Keratinocyte (primary cell): ENCODE results near the gene ANAPC15. TPM values are rescaled to one million over a fixed set of nuclear protein-coding genes. Genes with fewer than 3 reads are reported as not detected.

Experiments
- DNase-seq: peaks from one replicate; pipeline ENCODE4 v3.0.0-alpha.2; 2011; ENCODE audit warnings: low read depth, missing footprints, low spot score
- FAIRE-seq: peaks from 2 replicates; lab custom pipeline; 2011; peaks lifted over from hg19 to GRCh38; lab: Jason Lieb, UNC
- H2AFZ ChIP-seq: 2 replicates; pipeline ENCODE4 v1.6.0; 2012; ENCODE audit warnings: low read length, control low read depth, inconsistent platforms; ENCODE audit not compliant: control insufficient read depth
- H3K27ac ChIP-seq: 2 replicates; pipeline ENCODE4 v1.5.1; 2011; ENCODE audit warnings: low read length; ENCODE audit not compliant: control insufficient read depth, insufficient read depth
- H3K27me3 ChIP-seq: 3 replicates; pipeline ENCODE4 v1.6.0; 2011; ENCODE audit warnings: low read length; ENCODE audit not compliant: control insufficient read depth, insufficient read depth; ENCODE audit errors: extremely low read depth
- H3K36me3 ChIP-seq, 2 experiments: 2 replicates in 1 of 2; 3 replicates in 1 of 2; pipeline ENCODE4 v1.5.1; 2011; ENCODE audit warnings: low read length in 2 of 2, mild to moderate bottlenecking in 1 of 2; ENCODE audit not compliant: control insufficient read depth in 2 of 2, insufficient read depth in 2 of 2; ENCODE audit errors: extremely low read depth in 1 of 2
- H3K4me1 ChIP-seq: 3 replicates; pipeline ENCODE4 v1.5.1; 2011; ENCODE audit warnings: low read length; ENCODE audit not compliant: control insufficient read depth, insufficient read depth; ENCODE audit errors: extremely low read depth
- H3K4me2 ChIP-seq: 3 replicates; pipeline ENCODE4 v1.6.0; 2011; ENCODE audit warnings: low read depth, low read length; ENCODE audit not compliant: control insufficient read depth, insufficient read depth; ENCODE audit errors: extremely low read depth
- H3K4me3 ChIP-seq, 3 experiments: fragments of 200-600 bp in 1 of 3; sonication (generic) in 1 of 3; 2 replicates in 2 of 3; 3 replicates in 1 of 3; pipeline ENCODE4 v1.5.1; 2011 to 2016; ENCODE audit warnings: low read length in 3 of 3, mild to moderate bottlenecking in 3 of 3, control low read depth in 2 of 3, inconsistent platforms in 1 of 3, low read depth in 1 of 3, mixed read lengths in 1 of 3, mixed run types in 1 of 3, moderate library complexity in 1 of 3; ENCODE audit not compliant: control insufficient read depth in 2 of 3, insufficient read depth in 2 of 3; ENCODE audit errors: extremely low read depth in 1 of 3
- H3K79me2 ChIP-seq: 2 replicates; pipeline ENCODE4 v1.6.0; 2012; ENCODE audit warnings: low read length; ENCODE audit not compliant: control insufficient read depth, insufficient read depth
- H3K9ac ChIP-seq: 3 replicates; pipeline ENCODE4 v1.6.0; 2011; ENCODE audit warnings: low read length; ENCODE audit not compliant: control insufficient read depth, insufficient read depth; ENCODE audit errors: extremely low read depth
- H3K9me1 ChIP-seq: 3 replicates; pipeline ENCODE4 v1.6.0; 2011; ENCODE audit warnings: low read length; ENCODE audit not compliant: control insufficient read depth, insufficient read depth; ENCODE audit errors: extremely low read depth
- H3K9me3 ChIP-seq: 2 replicates; pipeline ENCODE4 v1.5.1; 2012; ENCODE audit warnings: low read depth, low read length; ENCODE audit not compliant: control insufficient read depth
- H4K20me1 ChIP-seq: 3 replicates; pipeline ENCODE4 v1.6.0; 2011; ENCODE audit warnings: low read length; ENCODE audit not compliant: control insufficient read depth, insufficient read depth; ENCODE audit errors: extremely low read depth
- EZH2 ChIP-seq: IDR thresholded peaks from one replicate; pipeline ENCODE4 v1.6.1; 2012; ENCODE audit warnings: inconsistent platforms, mild to moderate bottlenecking, low read length, moderate library complexity
- dilution Hi-C: fragments of 300-500 bp; cut with MboI; formaldehyde crosslinking; loops from one replicate; pipeline ENCODE4 v1.7.0; 2020; ENCODE audit warnings: low sequenced_read_pairs; ENCODE audit not compliant: extremely low pct_ligation_motif_present
- polyA plus RNA-seq, 5 experiments: library from polyadenylated mRNA; depleted of rRNA in 3 of 5; stranded (reverse) in 3 of 5; stranded (forward) in 1 of 5; unstranded in 1 of 5; fragments of >200 nt; gene quantifications; 1 replicate in 1 of 5; 2 replicates in 3 of 5; 3 replicates in 1 of 5; pipeline versions ENCODE4 v1.2.1 to v1.2.3, GENCODE V29; 2011 to 2012; ENCODE audit warnings: missing spikeins in 2 of 5, low read depth in 1 of 5, low replicate concordance in 1 of 5
- TF ChIP-seq, protein P1 (sequence below), 3 experiments: IDR thresholded peaks in 1 of 3; conservative IDR thresholded peaks in 1 of 3; optimal IDR thresholded peaks in 1 of 3; 2 replicates in 2 of 3; 3 replicates in 1 of 3; pipeline versions ENCODE3 to v1.5.1; 2011; ENCODE audit warnings: low read length in 3 of 3, mild to moderate bottlenecking in 3 of 3, moderate library complexity in 2 of 3, control low read depth in 1 of 3, inconsistent platforms in 1 of 3; ENCODE audit not compliant: insufficient read depth in 2 of 3; ENCODE audit errors: extremely low read depth in 1 of 3

ANAPC15 gene
- polyA plus RNA-seq, 1 donor (not counting 4 experiments of a cell fraction or from before 2014, with no cell fraction given) = 70.9 TPM

DNA sequence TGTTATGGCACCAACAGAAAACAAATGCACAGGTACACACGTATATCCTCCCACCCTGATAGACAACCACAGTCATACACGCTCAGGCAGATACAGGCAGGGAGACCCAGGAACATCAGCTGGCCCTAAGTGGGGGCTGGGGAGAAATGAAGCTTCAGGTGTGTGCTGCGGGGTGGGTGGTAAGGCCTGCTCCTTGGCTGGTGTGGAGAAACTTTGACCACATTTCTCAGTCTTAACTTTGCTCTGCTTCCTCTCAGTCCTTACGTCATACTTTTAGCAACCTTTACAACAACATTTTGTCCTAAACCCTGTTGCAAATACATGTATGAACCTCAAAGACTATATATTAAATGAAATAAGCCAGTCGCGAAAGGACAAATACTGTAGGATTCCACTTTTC is 6.7 kb upstream of the ANAPC15 start:
- TF ChIP-seq, protein P1, sequence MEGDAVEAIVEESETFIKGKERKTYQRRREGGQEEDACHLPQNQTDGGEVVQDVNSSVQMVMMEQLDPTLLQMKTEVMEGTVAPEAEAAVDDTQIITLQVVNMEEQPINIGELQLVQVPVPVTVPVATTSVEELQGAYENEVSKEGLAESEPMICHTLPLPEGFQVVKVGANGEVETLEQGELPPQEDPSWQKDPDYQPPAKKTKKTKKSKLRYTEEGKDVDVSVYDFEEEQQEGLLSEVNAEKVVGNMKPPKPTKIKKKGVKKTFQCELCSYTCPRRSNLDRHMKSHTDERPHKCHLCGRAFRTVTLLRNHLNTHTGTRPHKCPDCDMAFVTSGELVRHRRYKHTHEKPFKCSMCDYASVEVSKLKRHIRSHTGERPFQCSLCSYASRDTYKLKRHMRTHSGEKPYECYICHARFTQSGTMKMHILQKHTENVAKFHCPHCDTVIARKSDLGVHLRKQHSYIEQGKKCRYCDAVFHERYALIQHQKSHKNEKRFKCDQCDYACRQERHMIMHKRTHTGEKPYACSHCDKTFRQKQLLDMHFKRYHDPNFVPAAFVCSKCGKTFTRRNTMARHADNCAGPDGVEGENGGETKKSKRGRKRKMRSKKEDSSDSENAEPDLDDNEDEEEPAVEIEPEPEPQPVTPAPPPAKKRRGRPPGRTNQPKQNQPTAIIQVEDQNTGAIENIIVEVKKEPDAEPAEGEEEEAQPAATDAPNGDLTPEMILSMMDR (optimal IDR thresholded peaks at IDR 0.05 in 1 of 3, IDR thresholded peaks at IDR 0.05 in 1 of 3, conservative IDR thresholded peaks at IDR 0.05 in 1 of 3; ENCODE audit: extremely low read depth in 1 of 3, insufficient read depth in 2 of 3, low read length in 3 of 3) = no peak
- no peak for TF ChIP-seq EZH2
- no peak overlapping the region for H3K4me3 ChIP-seq
- no peak overlapping the region for H2AFZ ChIP-seq
- no peaks in the 10 kb centered on the region for H3K27me3 ChIP-seq
- FAIRE-seq = no peak
- DNase-seq = no peak
- no peak overlapping the region for H3K27ac ChIP-seq
- no peak overlapping the region for H3K9ac ChIP-seq
- H3K9me1 ChIP-seq = no peaks in the 10 kb centered on the region
- H3K4me2 ChIP-seq = no peak overlapping the region
- peaks cover 31% of the 10 kb centered on the region for H3K4me1 ChIP-seq
- H3K36me3 ChIP-seq = peaks cover 4 to 14% of the 10 kb centered on the region in 2 experiments
- no peaks in the 10 kb centered on the region for H3K9me3 ChIP-seq
- dilution Hi-C loops = no loop called here
- H3K79me2 ChIP-seq = peaks cover 4% of the 10 kb centered on the region
- H4K20me1 ChIP-seq = no peaks in the 10 kb centered on the region

DNA sequence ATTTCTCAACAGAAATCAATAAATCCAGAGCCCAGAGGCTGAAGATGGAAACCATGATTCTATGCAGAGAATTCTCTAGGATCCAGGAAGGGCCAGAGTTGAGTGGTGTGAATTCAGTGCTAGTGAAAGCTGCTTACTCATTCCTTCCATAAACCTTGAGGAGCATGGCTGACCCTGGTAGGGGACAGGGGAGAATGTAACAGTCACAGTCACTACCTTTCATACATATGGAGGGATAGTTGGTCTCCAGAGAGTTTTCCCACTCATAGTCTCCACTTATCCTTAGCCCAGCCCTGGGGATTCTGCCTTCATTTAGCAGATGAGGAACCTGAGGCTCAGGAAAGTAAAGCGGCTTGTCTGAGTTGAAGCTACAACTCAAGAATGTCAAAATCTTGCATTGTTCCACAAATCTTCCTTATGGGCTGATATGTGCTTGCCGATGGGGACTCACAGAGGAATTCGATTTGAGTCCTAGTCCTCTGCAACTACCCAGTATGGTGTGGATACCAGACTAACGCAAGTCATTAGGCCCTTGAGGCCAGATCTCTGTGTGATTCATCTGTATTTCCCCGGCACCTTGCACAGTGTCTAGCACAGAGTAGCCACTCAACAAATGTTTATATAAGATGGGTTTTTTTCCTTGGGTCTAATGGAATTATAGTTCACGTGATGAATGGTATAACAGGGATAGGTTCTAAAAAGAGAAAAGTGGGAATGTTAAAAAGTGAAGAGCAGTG is 3.7 kb upstream of the ANAPC15 start:
- dilution Hi-C loops = no loop called here
- H3K9me3 ChIP-seq = no peaks in the 10 kb centered on the region
- no peaks in the 10 kb centered on the region for H3K9me1 ChIP-seq
- TF ChIP-seq EZH2 = no peak
- TF ChIP-seq, protein P1 (optimal IDR thresholded peaks at IDR 0.05 in 1 of 3, IDR thresholded peaks at IDR 0.05 in 1 of 3, conservative IDR thresholded peaks at IDR 0.05 in 1 of 3; ENCODE audit: extremely low read depth in 1 of 3, insufficient read depth in 2 of 3, low read length in 3 of 3) = no peak
- H3K4me2 ChIP-seq = peak overlapping the region; percentile 85
- H3K9ac ChIP-seq = no peak overlapping the region
- DNase-seq = no peak
- peaks cover 4% of the 10 kb centered on the region for H3K79me2 ChIP-seq
- H3K27ac ChIP-seq = peak overlapping the region; percentile 99
- H2AFZ ChIP-seq = no peak overlapping the region
- FAIRE-seq = peak; percentile 13
- H3K4me3 ChIP-seq = peak overlapping the region in 1 of 3 experiments; percentile 37
- peaks cover 46% of the 10 kb centered on the region for H3K4me1 ChIP-seq
- H3K27me3 ChIP-seq = no peaks in the 10 kb centered on the region
- H4K20me1 ChIP-seq = no peaks in the 10 kb centered on the region
- H3K36me3 ChIP-seq = peaks cover 4 to 12% of the 10 kb centered on the region in 2 experiments
